Caco-2 (cell line): ENCODE data around the gene TRANK1. TPM values are rescaled to one million over a fixed set of nuclear protein-coding genes. Genes with fewer than 3 reads are reported as not detected.

ENCODE experiments used
- BruUV-seq: library from RNA; stranded (reverse); fragments of 400-500 nt; replicated peaks from 2 replicates; lab custom pipeline; 2021; lab: Mats Ljungman, UMichigan
- CTCF ChIA-PET: fragments of 300-600 bp; sonication (Branson Sonifier 250); formaldehyde crosslinking; loops from one replicate; lab custom pipeline; 2022; ENCODE audit warnings: antibody characterized with exemption; lab: Charles Lee
- POLR2A ChIA-PET: fragments of 300-600 bp; sonication (Branson Sonifier 250); formaldehyde crosslinking; loops from one replicate; lab custom pipeline; 2022; ENCODE audit warnings: antibody characterized with exemption; lab: Charles Lee
- DNase-seq, 2 experiments: peaks; one replicate each; pipeline versions ENCODE4 v3.0.0 to v3.0.0-alpha.2; 2020 to 2022
- H3K27me3 ChIP-seq: replicated peaks from 2 replicates; pipeline ENCODE4 v1.6.0; 2011; ENCODE audit warnings: low read length; ENCODE audit not compliant: control insufficient read depth, insufficient read depth
- H3K36me3 ChIP-seq: 2 replicates; pipeline ENCODE4 v1.5.1; 2011; ENCODE audit warnings: low read length; ENCODE audit not compliant: control insufficient read depth, insufficient read depth
- H3K4me1 ChIP-seq: fragments of 250-450 bp; sonication (Bioruptor Pico); 2 replicates; pipeline ENCODE4 v1.5.1; 2020; ENCODE audit warnings: mild to moderate bottlenecking
- H3K4me3 ChIP-seq: 2 replicates; pipeline ENCODE4 v1.5.1; 2011; ENCODE audit warnings: low read depth, mild to moderate bottlenecking, control low read depth, low read length
- H3K9me3 ChIP-seq: fragments of 250-450 bp; sonication (Bioruptor Pico); 2 replicates; pipeline ENCODE4 v1.5.1; 2020; ENCODE audit warnings: mild to moderate bottlenecking, moderate library complexity
- H3K27ac Mint-ChIP-seq: one replicate; pipeline ENCODE4 v1.8.0; 2022; ENCODE audit warnings: mixed read lengths; ENCODE audit not compliant: unreplicated experiment
- H3K27me3 Mint-ChIP-seq: one replicate; pipeline ENCODE4 v1.8.0; 2022; ENCODE audit warnings: mixed read lengths; ENCODE audit not compliant: insufficient read depth, unreplicated experiment
- H3K36me3 Mint-ChIP-seq: one replicate; pipeline ENCODE4 v1.8.0; 2022; ENCODE audit warnings: mild to moderate bottlenecking, mixed read lengths; ENCODE audit not compliant: insufficient read depth, unreplicated experiment
- H3K4me1 Mint-ChIP-seq: one replicate; pipeline ENCODE4 v1.8.0; 2022; ENCODE audit warnings: low read depth, mixed read lengths; ENCODE audit not compliant: unreplicated experiment
- H3K4me3 Mint-ChIP-seq: one replicate; pipeline ENCODE4 v1.8.0; 2022; ENCODE audit warnings: mild to moderate bottlenecking, moderate library complexity, mixed read lengths; ENCODE audit not compliant: unreplicated experiment
- H3K9me3 Mint-ChIP-seq: one replicate; pipeline ENCODE4 v1.8.0; 2022; ENCODE audit warnings: mixed read lengths; ENCODE audit not compliant: unreplicated experiment
- CTCF ChIP-seq, 2 experiments: fragments of 200-600 bp in 1 of 2; IDR thresholded peaks; 1 replicate in 1 of 2; 2 replicates in 1 of 2; pipeline versions ENCODE4 v1.5.1 to v1.8.0; 2011 to 2022; ENCODE audit warnings: antibody characterized with exemption in 1 of 2, control low read depth in 1 of 2, inconsistent platforms in 1 of 2, low read depth in 1 of 2, low read length in 1 of 2, mild to moderate bottlenecking in 1 of 2, moderate library complexity in 1 of 2; ENCODE audit not compliant: insufficient read depth in 1 of 2, severe bottlenecking in 1 of 2, unreplicated experiment in 1 of 2
- intact Hi-C: fragments of 100-400 bp; cut with micrococcal nuclease; formaldehyde crosslinking; loops from one replicate; pipeline ENCODE4 v1.10.0; 2022; ENCODE audit not compliant: unreplicated experiment
- total RNA-seq: library from RNA; stranded (reverse); gene quantifications from 2 replicates; pipeline ENCODE4 v1.2.3, GENCODE V29; 2022

Gene TRANK1
- total RNA-seq, 1 experiment from 2014 or later: 4.3 TPM

- Mint-ChIP-seq H3K36me3 (no peaks in the 10 kb centered on the region), H3K4me1 (no peaks in the 10 kb centered on the region), H3K27ac (no peak overlapping the region), H3K4me3 (no peak overlapping the region), H3K9me3 (no peaks in the 10 kb centered on the region), H3K27me3 (no peaks in the 10 kb centered on the region)
- ChIA-PET POLR2A (no interaction called here), CTCF (no interaction called here)
- Histone ChIP-seq H3K4me3 (no peak overlapping the region), H3K36me3 (no peaks in the 10 kb centered on the region), H3K4me1 (peaks cover 7% of the 10 kb centered on the region; the same call in 1 of the 2 replicates), H3K27me3 (no peaks in the 10 kb centered on the region), H3K9me3 (peaks cover 13% of the 10 kb centered on the region)
- intact Hi-C loops: no loop called here
- no peak for DNase-seq
- TF ChIP-seq CTCF (IDR thresholded peaks at IDR 0.05; ENCODE audit: insufficient read depth in 1 of 2, low read depth in 1 of 2, low read length in 1 of 2, severe bottlenecking in 1 of 2, unreplicated experiment in 1 of 2): no peak
- BruUV-seq: no TSS peak
Observed at GRCh38 chr3:36942638-36943248, 2.1 kb downstream of the TRANK1 start.

GRCh38 chr3:36941658-36942057 lies 3.2 kb downstream of the TRANK1 start:
- no peaks in the 10 kb centered on the region for H3K27me3 Mint-ChIP-seq
- POLR2A ChIA-PET: no interaction called here
- H3K4me3 Mint-ChIP-seq: no peak overlapping the region
- Histone ChIP-seq H3K27me3 (no peaks in the 10 kb centered on the region), H3K4me3 (no peak overlapping the region), H3K9me3 (peaks cover 2% of the 10 kb centered on the region; the same call in 1 of the 2 replicates), H3K36me3 (no peaks in the 10 kb centered on the region), H3K4me1 (peaks cover 7% of the 10 kb centered on the region; the same call in 1 of the 2 replicates)
- H3K4me1 Mint-ChIP-seq: no peaks in the 10 kb centered on the region
- DNase-seq: no peak
- H3K9me3 Mint-ChIP-seq: no peaks in the 10 kb centered on the region
- intact Hi-C loops: no loop called here
- H3K36me3 Mint-ChIP-seq: no peaks in the 10 kb centered on the region
- no peak for TF ChIP-seq CTCF (IDR thresholded peaks at IDR 0.05; ENCODE audit: insufficient read depth in 1 of 2, low read depth in 1 of 2, low read length in 1 of 2, severe bottlenecking in 1 of 2, unreplicated experiment in 1 of 2)
- no peak overlapping the region for H3K27ac Mint-ChIP-seq
- CTCF ChIA-PET: no interaction called here
- no TSS peak for BruUV-seq

- no TSS peak for BruUV-seq
- Mint-ChIP-seq H3K36me3 (peaks cover 3% of the 10 kb centered on the region), H3K4me1 (no peaks in the 10 kb centered on the region), H3K4me3 (no peak overlapping the region), H3K27ac (no peak overlapping the region), H3K27me3 (no peaks in the 10 kb centered on the region), H3K9me3 (no peaks in the 10 kb centered on the region)
- no peaks in the 10 kb centered on the region for H3K36me3 ChIP-seq
- CTCF ChIA-PET: no interaction called here
- H3K4me1 ChIP-seq: peaks cover 7% of the 10 kb centered on the region; the same call in 1 of the 2 replicates
- no peaks in the 10 kb centered on the region for H3K9me3 ChIP-seq
- no peak overlapping the region for H3K4me3 ChIP-seq
- no peaks in the 10 kb centered on the region for H3K27me3 ChIP-seq
- intact Hi-C loops: no loop called here
- no peak for DNase-seq
- no peak for TF ChIP-seq CTCF (IDR thresholded peaks at IDR 0.05; ENCODE audit: insufficient read depth in 1 of 2, low read depth in 1 of 2, low read length in 1 of 2, severe bottlenecking in 1 of 2, unreplicated experiment in 1 of 2)
- POLR2A ChIA-PET: no interaction called here
Observed at GRCh38 chr3:36941162-36941561, 3.7 kb downstream of the TRANK1 start.
